GM23338 (cell line): ENCODE measurements around the gene ADGRB3. TPM values are rescaled to one million over a fixed set of nuclear protein-coding genes. Genes with fewer than 3 reads are reported as not detected.

Source experiments
- ATAC-seq: fragments of 200-7000 bp; cut with Tn5 transposase; 3 replicates; pipeline ENCODE4 v1.9.1; 2020
- DNase-seq: peaks from one replicate; pipeline ENCODE4 v3.0.0-alpha.2; 2015; ENCODE audit warnings: low spot score
- H2AFZ ChIP-seq: fragments of 200-600 bp; sonication (generic); 2 replicates; pipeline ENCODE4 v1.8.0; 2016; ENCODE audit warnings: antibody characterized with exemption, mild to moderate bottlenecking, moderate library complexity
- H3F3A ChIP-seq: fragments of 200-600 bp; sonication (generic); replicated peaks from 2 replicates; pipeline ENCODE4 v1.8.0; 2017; ENCODE audit warnings: antibody characterized with exemption, mixed run types, low read depth
- H3K27ac ChIP-seq: fragments of 200-600 bp; sonication (generic); 2 replicates; pipeline ENCODE4 v1.6.1; 2016; ENCODE audit warnings: low read depth
- H3K27me3 ChIP-seq: fragments of 200-600 bp; sonication (generic); 2 replicates; pipeline ENCODE4 v1.8.0; 2016; ENCODE audit warnings: mild to moderate bottlenecking, mixed run types, moderate library complexity; ENCODE audit not compliant: insufficient read depth
- H3K36me3 ChIP-seq: fragments of 200-600 bp; sonication (generic); 2 replicates; pipeline ENCODE4 v1.8.0; 2016; ENCODE audit warnings: mild to moderate bottlenecking; ENCODE audit not compliant: insufficient read depth
- H3K4me1 ChIP-seq: fragments of 200-600 bp; sonication (generic); 2 replicates; pipeline ENCODE4 v1.8.0; 2016; ENCODE audit warnings: mild to moderate bottlenecking, moderate library complexity; ENCODE audit not compliant: insufficient read depth
- H3K4me2 ChIP-seq: fragments of 200-600 bp; sonication (generic); 2 replicates; pipeline ENCODE4 v1.7.1; 2017; ENCODE audit warnings: mixed run types
- H3K4me3 ChIP-seq: fragments of 200-600 bp; sonication (generic); 2 replicates; pipeline ENCODE4 v1.6.1; 2016; ENCODE audit warnings: mixed run types
- H3K79me2 ChIP-seq: fragments of 200-600 bp; sonication (generic); replicated peaks from 2 replicates; pipeline ENCODE4 v1.8.0; 2017; ENCODE audit warnings: mild to moderate bottlenecking; ENCODE audit not compliant: insufficient read depth
- H3K9me2 ChIP-seq: fragments of 200-600 bp; sonication (generic); 2 replicates; pipeline ENCODE4 v1.8.0; 2017; ENCODE audit not compliant: insufficient read depth
- H4K20me1 ChIP-seq: fragments of 200-600 bp; sonication (generic); replicated peaks from 2 replicates; pipeline ENCODE4 v1.8.0; 2017; ENCODE audit warnings: mild to moderate bottlenecking; ENCODE audit not compliant: insufficient read depth
- H3K27ac Mint-ChIP-seq: 2 replicates; pipeline ENCODE4 v1.8.0; 2020; ENCODE audit warnings: inconsistent platforms, mild to moderate bottlenecking, moderate library complexity, mixed read lengths
- H3K27me3 Mint-ChIP-seq: 3 replicates; pipeline ENCODE4 v1.8.0; 2022; ENCODE audit warnings: low read depth, mild to moderate bottlenecking, moderate library complexity, mixed read lengths, inconsistent platforms; ENCODE audit not compliant: insufficient read depth, poor library complexity
- H3K36me3 Mint-ChIP-seq: 3 replicates; pipeline ENCODE4 v1.8.0; 2021; ENCODE audit warnings: low read depth, mild to moderate bottlenecking, inconsistent platforms, moderate library complexity, mixed read lengths
- H3K4me1 Mint-ChIP-seq: 3 replicates; pipeline ENCODE4 v1.8.0; 2020; ENCODE audit warnings: mild to moderate bottlenecking, inconsistent platforms, mixed read lengths
- H3K4me3 Mint-ChIP-seq: 3 replicates; pipeline ENCODE4 v1.8.0; 2021; ENCODE audit warnings: moderate library complexity, mild to moderate bottlenecking, inconsistent platforms, mixed read lengths
- H3K9me3 Mint-ChIP-seq: 3 replicates; pipeline ENCODE4 v1.8.0; 2020; ENCODE audit warnings: moderate library complexity, mild to moderate bottlenecking, inconsistent platforms, mixed read lengths
- CREB1 ChIP-seq: fragments of 250-450 bp; sonication (Bioruptor Pico); IDR thresholded peaks from 2 replicates; pipeline ENCODE4 v1.5.0; 2020; ENCODE audit warnings: low read depth, mild to moderate bottlenecking, moderate library complexity
- EZH2 ChIP-seq: fragments of 200-600 bp; sonication (generic); IDR thresholded peaks from one replicate; pipeline ENCODE4 v1.8.0; 2017; ENCODE audit warnings: antibody characterized with exemption, mild to moderate bottlenecking, low read depth; ENCODE audit not compliant: unreplicated experiment
- EZH2phosphoT487 ChIP-seq: fragments of 200-600 bp; sonication (generic); IDR thresholded peaks from one replicate; pipeline ENCODE4 v1.8.1; 2018; ENCODE audit warnings: antibody characterized with exemption; ENCODE audit not compliant: unreplicated experiment
- JUNB ChIP-seq: IDR thresholded peaks from one replicate; pipeline ENCODE4 v1.6.1; 2016; ENCODE audit warnings: antibody characterized with exemption; ENCODE audit not compliant: unreplicated experiment
- NANOG ChIP-seq: IDR thresholded peaks from 2 replicates; pipeline ENCODE4 v1.6.1; 2016; ENCODE audit warnings: antibody characterized with exemption, borderline replicate concordance
- POLR2AphosphoS5 ChIP-seq: IDR thresholded peaks from 2 replicates; pipeline ENCODE4 v1.6.1; 2016; ENCODE audit warnings: antibody characterized with exemption, low read depth
- STAT1 ChIP-seq: IDR thresholded peaks from one replicate; pipeline ENCODE4 v1.6.1; 2016; ENCODE audit warnings: antibody characterized with exemption; ENCODE audit not compliant: unreplicated experiment
- ZNF114 ChIP-seq: fragments of 250-450 bp; sonication (Bioruptor Pico); IDR thresholded peaks from 2 replicates; pipeline ENCODE4 v1.5.0; 2020; ENCODE audit warnings: mild to moderate bottlenecking, moderate library complexity
- ZNF331 ChIP-seq: fragments of 250-450 bp; sonication (Bioruptor Pico); IDR thresholded peaks from 2 replicates; pipeline ENCODE4 v1.5.0; 2020; ENCODE audit warnings: low read depth, mild to moderate bottlenecking, moderate library complexity
- polyA plus RNA-seq: library from polyadenylated mRNA; unstranded; fragments of >200 nt; fragmentation: Nextera tagmentation; extraction: Ambion mirVana; gene quantifications from 2 replicates; pipeline ENCODE4 v1.2.1, GENCODE V29; 2016
- total RNA-seq: library from RNA; depleted of rRNA; stranded (reverse); fragments of >200 nt; shearing (Covaris generic); gene quantifications from 2 replicates; pipeline ENCODE4 v1.2.3, GENCODE V29; 2014
- TF ChIP-seq, protein P1 (sequence below), 2 experiments: fragments of 200-600 bp in 1 of 2; sonication (generic) in 1 of 2; conservative IDR thresholded peaks; 2 replicates each; pipeline versions ENCODE4 v1.5.1 to v1.6.1; 2016 to 2017; ENCODE audit warnings: antibody characterized with exemption in 2 of 2, low read depth in 2 of 2, mild to moderate bottlenecking in 2 of 2, moderate library complexity in 1 of 2
- TF ChIP-seq, protein P2 (sequence below): IDR thresholded peaks from one replicate; pipeline ENCODE4 v1.6.1; 2018; ENCODE audit warnings: antibody characterized with exemption; ENCODE audit not compliant: unreplicated experiment
- TF ChIP-seq, protein P3 (sequence below): fragments of 250-450 bp; sonication (Bioruptor Pico); IDR thresholded peaks from 2 replicates; pipeline ENCODE4 v1.5.0; 2020; ENCODE audit warnings: mild to moderate bottlenecking, moderate library complexity
- TF ChIP-seq, protein P4 (sequence below): IDR thresholded peaks from 2 replicates; pipeline ENCODE4 v1.6.1; 2016; ENCODE audit warnings: antibody characterized with exemption

ADGRB3 gene
- total and polyA plus RNA-seq, 2 experiments from 2014 or later = 0.92 to 4.0 TPM

DNA sequence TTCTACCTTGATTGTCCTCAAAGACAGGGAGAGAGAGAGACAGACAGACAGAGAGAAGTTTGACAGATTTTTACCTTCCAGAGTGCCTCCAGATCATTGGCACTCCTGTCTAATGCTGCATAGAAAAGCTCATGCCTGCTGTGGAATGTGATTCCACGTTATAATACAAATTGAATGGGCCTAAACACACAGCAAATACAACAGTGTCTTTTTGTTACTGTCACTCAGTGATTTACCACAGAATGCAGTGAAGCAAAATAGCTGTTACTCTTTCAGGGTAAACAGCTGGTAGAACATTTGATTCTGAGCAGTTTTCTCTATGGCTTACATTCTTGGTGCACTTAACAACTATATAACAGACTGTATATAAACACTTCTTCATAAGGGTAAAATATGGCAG lies 603.0 kb downstream of the ADGRB3 start:
- no peak overlapping the region for H3K27ac ChIP-seq
- no peaks in the 10 kb centered on the region for H3K9me2 ChIP-seq
- Mint-ChIP-seq H3K27me3 (no peaks in the 10 kb centered on the region), H3K36me3 (no peaks in the 10 kb centered on the region), H3K27ac (no peak overlapping the region), H3K9me3 (no peaks in the 10 kb centered on the region), H3K4me1 (peaks cover 12% of the 10 kb centered on the region), H3K4me3 (no peak overlapping the region)
- no peak for ATAC-seq
- H3K36me3 ChIP-seq = no peaks in the 10 kb centered on the region
- H3K4me3 ChIP-seq = no peak overlapping the region
- TF ChIP-seq EZH2 = no peak
- TF ChIP-seq EZH2phosphoT487 = no peak
- TF ChIP-seq, protein P1, sequence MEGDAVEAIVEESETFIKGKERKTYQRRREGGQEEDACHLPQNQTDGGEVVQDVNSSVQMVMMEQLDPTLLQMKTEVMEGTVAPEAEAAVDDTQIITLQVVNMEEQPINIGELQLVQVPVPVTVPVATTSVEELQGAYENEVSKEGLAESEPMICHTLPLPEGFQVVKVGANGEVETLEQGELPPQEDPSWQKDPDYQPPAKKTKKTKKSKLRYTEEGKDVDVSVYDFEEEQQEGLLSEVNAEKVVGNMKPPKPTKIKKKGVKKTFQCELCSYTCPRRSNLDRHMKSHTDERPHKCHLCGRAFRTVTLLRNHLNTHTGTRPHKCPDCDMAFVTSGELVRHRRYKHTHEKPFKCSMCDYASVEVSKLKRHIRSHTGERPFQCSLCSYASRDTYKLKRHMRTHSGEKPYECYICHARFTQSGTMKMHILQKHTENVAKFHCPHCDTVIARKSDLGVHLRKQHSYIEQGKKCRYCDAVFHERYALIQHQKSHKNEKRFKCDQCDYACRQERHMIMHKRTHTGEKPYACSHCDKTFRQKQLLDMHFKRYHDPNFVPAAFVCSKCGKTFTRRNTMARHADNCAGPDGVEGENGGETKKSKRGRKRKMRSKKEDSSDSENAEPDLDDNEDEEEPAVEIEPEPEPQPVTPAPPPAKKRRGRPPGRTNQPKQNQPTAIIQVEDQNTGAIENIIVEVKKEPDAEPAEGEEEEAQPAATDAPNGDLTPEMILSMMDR (conservative IDR thresholded peaks at IDR 0.05; ENCODE audit: low read depth in 2 of 2) = no peak
- TF ChIP-seq, protein P2, sequence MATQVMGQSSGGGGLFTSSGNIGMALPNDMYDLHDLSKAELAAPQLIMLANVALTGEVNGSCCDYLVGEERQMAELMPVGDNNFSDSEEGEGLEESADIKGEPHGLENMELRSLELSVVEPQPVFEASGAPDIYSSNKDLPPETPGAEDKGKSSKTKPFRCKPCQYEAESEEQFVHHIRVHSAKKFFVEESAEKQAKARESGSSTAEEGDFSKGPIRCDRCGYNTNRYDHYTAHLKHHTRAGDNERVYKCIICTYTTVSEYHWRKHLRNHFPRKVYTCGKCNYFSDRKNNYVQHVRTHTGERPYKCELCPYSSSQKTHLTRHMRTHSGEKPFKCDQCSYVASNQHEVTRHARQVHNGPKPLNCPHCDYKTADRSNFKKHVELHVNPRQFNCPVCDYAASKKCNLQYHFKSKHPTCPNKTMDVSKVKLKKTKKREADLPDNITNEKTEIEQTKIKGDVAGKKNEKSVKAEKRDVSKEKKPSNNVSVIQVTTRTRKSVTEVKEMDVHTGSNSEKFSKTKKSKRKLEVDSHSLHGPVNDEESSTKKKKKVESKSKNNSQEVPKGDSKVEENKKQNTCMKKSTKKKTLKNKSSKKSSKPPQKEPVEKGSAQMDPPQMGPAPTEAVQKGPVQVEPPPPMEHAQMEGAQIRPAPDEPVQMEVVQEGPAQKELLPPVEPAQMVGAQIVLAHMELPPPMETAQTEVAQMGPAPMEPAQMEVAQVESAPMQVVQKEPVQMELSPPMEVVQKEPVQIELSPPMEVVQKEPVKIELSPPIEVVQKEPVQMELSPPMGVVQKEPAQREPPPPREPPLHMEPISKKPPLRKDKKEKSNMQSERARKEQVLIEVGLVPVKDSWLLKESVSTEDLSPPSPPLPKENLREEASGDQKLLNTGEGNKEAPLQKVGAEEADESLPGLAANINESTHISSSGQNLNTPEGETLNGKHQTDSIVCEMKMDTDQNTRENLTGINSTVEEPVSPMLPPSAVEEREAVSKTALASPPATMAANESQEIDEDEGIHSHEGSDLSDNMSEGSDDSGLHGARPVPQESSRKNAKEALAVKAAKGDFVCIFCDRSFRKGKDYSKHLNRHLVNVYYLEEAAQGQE = no peak
- no peak for TF ChIP-seq NANOG
- TF ChIP-seq, protein P3, sequence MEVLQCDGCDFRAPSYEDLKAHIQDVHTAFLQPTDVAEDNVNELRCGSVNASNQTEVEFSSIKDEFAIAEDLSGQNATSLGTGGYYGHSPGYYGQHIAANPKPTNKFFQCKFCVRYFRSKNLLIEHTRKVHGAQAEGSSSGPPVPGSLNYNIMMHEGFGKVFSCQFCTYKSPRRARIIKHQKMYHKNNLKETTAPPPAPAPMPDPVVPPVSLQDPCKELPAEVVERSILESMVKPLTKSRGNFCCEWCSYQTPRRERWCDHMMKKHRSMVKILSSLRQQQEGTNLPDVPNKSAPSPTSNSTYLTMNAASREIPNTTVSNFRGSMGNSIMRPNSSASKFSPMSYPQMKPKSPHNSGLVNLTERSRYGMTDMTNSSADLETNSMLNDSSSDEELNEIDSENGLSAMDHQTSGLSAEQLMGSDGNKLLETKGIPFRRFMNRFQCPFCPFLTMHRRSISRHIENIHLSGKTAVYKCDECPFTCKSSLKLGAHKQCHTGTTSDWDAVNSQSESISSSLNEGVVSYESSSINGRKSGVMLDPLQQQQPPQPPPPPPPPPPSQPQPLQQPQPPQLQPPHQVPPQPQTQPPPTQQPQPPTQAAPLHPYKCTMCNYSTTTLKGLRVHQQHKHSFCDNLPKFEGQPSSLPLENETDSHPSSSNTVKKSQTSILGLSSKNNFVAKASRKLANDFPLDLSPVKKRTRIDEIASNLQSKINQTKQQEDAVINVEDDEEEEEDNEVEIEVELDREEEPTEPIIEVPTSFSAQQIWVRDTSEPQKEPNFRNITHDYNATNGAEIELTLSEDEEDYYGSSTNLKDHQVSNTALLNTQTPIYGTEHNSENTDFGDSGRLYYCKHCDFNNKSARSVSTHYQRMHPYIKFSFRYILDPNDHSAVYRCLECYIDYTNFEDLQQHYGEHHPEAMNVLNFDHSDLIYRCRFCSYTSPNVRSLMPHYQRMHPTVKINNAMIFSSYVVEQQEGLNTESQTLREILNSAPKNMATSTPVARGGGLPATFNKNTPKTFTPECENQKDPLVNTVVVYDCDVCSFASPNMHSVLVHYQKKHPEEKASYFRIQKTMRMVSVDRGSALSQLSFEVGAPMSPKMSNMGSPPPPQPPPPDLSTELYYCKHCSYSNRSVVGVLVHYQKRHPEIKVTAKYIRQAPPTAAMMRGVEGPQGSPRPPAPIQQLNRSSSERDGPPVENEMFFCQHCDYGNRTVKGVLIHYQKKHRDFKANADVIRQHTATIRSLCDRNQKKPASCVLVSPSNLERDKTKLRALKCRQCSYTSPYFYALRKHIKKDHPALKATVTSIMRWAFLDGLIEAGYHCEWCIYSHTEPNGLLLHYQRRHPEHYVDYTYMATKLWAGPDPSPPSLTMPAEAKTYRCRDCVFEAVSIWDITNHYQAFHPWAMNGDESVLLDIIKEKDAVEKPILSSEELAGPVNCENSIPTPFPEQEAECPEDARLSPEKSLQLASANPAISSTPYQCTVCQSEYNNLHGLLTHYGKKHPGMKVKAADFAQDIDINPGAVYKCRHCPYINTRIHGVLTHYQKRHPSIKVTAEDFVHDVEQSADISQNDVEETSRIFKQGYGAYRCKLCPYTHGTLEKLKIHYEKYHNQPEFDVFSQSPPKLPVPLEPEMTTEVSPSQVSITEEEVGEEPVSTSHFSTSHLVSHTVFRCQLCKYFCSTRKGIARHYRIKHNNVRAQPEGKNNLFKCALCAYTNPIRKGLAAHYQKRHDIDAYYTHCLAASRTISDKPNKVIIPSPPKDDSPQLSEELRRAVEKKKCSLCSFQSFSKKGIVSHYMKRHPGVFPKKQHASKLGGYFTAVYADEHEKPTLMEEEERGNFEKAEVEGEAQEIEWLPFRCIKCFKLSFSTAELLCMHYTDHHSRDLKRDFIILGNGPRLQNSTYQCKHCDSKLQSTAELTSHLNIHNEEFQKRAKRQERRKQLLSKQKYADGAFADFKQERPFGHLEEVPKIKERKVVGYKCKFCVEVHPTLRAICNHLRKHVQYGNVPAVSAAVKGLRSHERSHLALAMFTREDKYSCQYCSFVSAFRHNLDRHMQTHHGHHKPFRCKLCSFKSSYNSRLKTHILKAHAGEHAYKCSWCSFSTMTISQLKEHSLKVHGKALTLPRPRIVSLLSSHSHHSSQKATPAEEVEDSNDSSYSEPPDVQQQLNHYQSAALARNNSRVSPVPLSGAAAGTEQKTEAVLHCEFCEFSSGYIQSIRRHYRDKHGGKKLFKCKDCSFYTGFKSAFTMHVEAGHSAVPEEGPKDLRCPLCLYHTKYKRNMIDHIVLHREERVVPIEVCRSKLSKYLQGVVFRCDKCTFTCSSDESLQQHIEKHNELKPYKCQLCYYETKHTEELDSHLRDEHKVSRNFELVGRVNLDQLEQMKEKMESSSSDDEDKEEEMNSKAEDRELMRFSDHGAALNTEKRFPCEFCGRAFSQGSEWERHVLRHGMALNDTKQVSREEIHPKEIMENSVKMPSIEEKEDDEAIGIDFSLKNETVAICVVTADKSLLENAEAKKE (CRISPR knock-in tag) = no peak
- TF ChIP-seq ZNF331 = no peak
- TF ChIP-seq ZNF114 (CRISPR knock-in tag) = no peak
- no peak for TF ChIP-seq CREB1 (CRISPR knock-in tag)
- TF ChIP-seq, protein P4, sequence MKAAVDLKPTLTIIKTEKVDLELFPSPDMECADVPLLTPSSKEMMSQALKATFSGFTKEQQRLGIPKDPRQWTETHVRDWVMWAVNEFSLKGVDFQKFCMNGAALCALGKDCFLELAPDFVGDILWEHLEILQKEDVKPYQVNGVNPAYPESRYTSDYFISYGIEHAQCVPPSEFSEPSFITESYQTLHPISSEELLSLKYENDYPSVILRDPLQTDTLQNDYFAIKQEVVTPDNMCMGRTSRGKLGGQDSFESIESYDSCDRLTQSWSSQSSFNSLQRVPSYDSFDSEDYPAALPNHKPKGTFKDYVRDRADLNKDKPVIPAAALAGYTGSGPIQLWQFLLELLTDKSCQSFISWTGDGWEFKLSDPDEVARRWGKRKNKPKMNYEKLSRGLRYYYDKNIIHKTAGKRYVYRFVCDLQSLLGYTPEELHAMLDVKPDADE = no peak
- no peak for TF ChIP-seq POLR2AphosphoS5
- TF ChIP-seq STAT1 = no peak
- TF ChIP-seq JUNB = no peak
- no peaks in the 10 kb centered on the region for H3K79me2 ChIP-seq
- H2AFZ ChIP-seq = no peak overlapping the region
- peaks cover 19% of the 10 kb centered on the region for H3K4me1 ChIP-seq
- no peaks in the 10 kb centered on the region for H3K27me3 ChIP-seq
- DNase-seq = no peak
- H4K20me1 ChIP-seq = no peaks in the 10 kb centered on the region
- no peak overlapping the region for H3K4me2 ChIP-seq
- no peaks in the 10 kb centered on the region for H3F3A ChIP-seq
